ENCODE data around the gene MAP2K5.
"Not testable (repeated sequence)": the region's sequence is repeated elsewhere in the genome, so short reads cannot be mapped to it uniquely, and the experiment has no call there.

Gene MAP2K5

GRCh38 chr15:67605871-67606270, 63.4 kb downstream of the MAP2K5 start:
- no peak for DNase-seq

- DNase-seq: no peak
Observed at GRCh38 chr15:67606742-67607141, 64.2 kb downstream of the MAP2K5 start.

GRCh38 chr15:67607329-67607728, 64.8 kb downstream of the MAP2K5 start:
- DNase-seq: no peak

- no peak for DNase-seq
Observed at GRCh38 chr15:67607959-67608637, 65.6 kb downstream of the MAP2K5 start.

- no peak for DNase-seq
Observed at GRCh38 chr15:67608638-67608959, 66.1 kb downstream of the MAP2K5 start.

- no peak for DNase-seq
Observed at GRCh38 chr15:67611370-67612369, 69.2 kb downstream of the MAP2K5 start.

- DNase-seq: no peak
Observed at GRCh38 chr15:67613211-67613610, 70.7 kb downstream of the MAP2K5 start.

GRCh38 chr15:67613708-67614107, 71.2 kb downstream of the MAP2K5 start:
- no peak for DNase-seq

- not testable (repeated sequence) for DNase-seq
Observed at GRCh38 chr15:67615131-67615534, 72.6 kb downstream of the MAP2K5 start.

- no peak for DNase-seq
Observed at GRCh38 chr15:67618297-67618696, 75.8 kb downstream of the MAP2K5 start.

- DNase-seq: no peak
Observed at GRCh38 chr15:67622110-67622509, 79.6 kb downstream of the MAP2K5 start.

- no peak for DNase-seq
Observed at GRCh38 chr15:67632261-67632660, 89.8 kb downstream of the MAP2K5 start.

GRCh38 chr15:67635950-67636349, 93.4 kb downstream of the MAP2K5 start:
- DNase-seq: not testable (repeated sequence)

- DNase-seq: no peak
Observed at GRCh38 chr15:67639591-67639990, 97.1 kb downstream of the MAP2K5 start.

- DNase-seq: no peak
Observed at GRCh38 chr15:67641453-67641852, 99.0 kb downstream of the MAP2K5 start.

- no peak for DNase-seq
Observed at GRCh38 chr15:67646847-67647246, 104.3 kb downstream of the MAP2K5 start.

GRCh38 chr15:67652586-67652985, 110.1 kb downstream of the MAP2K5 start:
- no peak for DNase-seq

- no peak for DNase-seq
Observed at GRCh38 chr15:67660446-67660845, 117.9 kb downstream of the MAP2K5 start.

- no peak for DNase-seq
Observed at GRCh38 chr15:67660874-67661606, 118.5 kb downstream of the MAP2K5 start.

GRCh38 chr15:67670647-67671305, 128.3 kb downstream of the MAP2K5 start:
- no peak for DNase-seq

GRCh38 chr15:67672834-67673233, 130.3 kb downstream of the MAP2K5 start:
- not testable (repeated sequence) for DNase-seq

GRCh38 chr15:67674983-67675382, 132.5 kb downstream of the MAP2K5 start:
- no peak for DNase-seq

GRCh38 chr15:67678089-67678488, 135.6 kb downstream of the MAP2K5 start:
- DNase-seq: no peak
